Effector CD8-positive, alpha-beta T cell (primary cell): ENCODE data around the gene PIP5KL1.

Experiments
- DNase-seq: peaks from one replicate; lab custom pipeline; 2025; lab: John Stamatoyannopoulos, UW

PIP5KL1 gene

GRCh38 chr9:127949827-127950512 is 19.4 kb upstream of the PIP5KL1 start:
- no peak for DNase-seq

GRCh38 chr9:127947841-127948710 is 17.5 kb upstream of the PIP5KL1 start:
- no peak for DNase-seq

GRCh38 chr9:127946728-127947127 is 16.2 kb upstream of the PIP5KL1 start:
- DNase-seq, result no peak

DNA sequence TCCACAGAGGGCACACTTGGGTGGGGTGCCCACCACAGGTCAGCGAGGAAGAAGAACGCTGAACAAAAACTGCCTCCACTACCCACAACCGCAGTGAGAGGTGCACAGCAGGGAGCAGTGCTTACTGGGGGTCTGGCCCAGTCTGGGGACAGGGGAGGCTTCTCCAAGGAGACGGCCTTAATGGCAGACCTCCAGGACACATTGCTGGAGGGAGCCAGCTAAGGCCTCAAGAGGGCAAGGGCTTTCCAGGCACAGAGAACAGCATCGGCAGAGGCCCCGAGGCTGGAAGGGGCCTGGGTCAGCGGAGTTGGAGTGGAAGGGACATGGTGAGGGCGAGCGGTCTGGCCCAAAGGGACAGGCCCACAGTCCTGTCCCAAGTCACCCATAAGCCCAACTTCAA is 15.4 kb upstream of the PIP5KL1 start:
- no peak for DNase-seq

DNA sequence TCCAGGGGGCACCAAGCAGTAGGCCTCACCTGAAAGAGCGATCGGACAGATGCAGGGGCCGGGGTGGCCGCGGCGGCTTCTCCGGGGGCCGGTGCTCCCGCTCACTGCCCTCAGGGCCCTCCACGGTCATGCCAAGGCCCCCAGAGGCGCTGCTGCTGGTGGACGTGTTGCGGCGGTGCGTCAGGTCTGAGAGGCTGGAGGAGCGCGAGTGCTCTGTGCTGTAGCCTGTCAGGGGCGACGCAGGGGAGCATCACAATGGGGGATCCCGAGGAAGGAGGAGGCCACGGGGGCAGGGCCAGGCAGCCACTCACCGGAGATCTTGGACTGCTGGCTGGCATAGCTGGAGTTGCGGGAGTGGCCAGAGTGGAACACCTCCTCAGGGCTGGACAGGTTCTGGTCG is 14.8 kb upstream of the PIP5KL1 start:
- DNase-seq, result no peak

DNA sequence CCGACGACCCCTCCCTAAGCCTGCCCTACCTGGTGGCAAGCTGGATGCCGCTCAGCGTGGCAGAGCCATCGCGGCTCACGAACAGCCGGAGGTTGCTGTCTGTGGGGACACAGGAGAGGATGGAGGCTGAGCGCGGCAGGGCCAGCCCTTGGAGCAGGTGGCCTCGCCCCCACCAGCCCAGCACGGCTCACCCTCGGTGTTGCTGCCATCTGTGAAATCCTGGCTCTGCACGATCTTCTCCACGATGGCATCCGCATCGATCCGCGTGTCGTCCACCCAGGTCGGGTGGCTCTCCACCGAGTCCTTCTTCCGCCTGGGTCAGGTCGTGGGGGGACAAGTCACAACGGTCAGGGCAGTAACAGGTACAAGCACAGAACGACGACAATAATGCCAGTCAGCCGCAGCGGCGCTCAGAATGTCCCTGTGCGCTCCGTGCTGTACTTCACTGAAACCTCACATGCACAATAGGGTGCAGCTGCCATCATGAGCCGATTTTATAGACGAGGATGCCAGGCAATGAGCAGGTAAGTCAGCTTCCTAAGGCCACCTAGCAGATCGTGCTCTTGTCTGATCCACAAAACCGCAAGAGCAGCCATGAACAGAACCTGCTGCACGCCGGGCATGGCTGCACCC is 14.1 kb upstream of the PIP5KL1 start:
- no peak for DNase-seq

GRCh38 chr9:127943731-127944144 is 13.2 kb upstream of the PIP5KL1 start:
- peak; percentile 70 for DNase-seq

DNA sequence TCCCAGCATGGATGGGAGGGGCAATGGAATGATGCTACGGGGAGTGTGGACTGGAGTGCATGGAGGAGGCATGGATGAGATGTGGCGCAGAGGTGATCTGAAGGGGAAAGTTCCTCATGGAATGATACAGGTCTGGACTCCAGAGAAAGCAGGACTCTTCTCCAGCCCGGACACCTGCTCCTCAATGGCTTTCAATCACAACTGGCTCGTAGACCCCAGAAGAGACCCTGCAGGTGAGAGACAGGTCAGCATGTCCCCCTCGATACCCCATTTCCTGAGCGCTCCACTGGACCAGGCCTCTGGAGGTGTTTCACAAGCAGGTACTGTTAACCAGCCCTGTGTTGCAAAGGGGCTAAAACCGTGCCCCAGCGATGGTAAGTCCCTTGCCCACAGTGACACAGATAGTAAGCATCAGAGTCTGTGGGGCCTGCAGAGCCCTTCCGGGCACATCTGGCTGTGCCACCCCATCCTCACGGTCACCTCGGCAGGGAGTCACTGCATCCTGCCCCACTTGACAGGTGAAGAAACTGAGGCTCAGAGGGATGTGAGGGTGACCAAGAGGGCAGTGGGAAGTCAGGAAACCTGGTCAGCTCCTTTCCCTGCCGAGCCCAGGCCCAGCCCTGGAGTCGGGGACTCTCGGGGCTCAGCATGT is 12.6 kb upstream of the PIP5KL1 start:
- no peak for DNase-seq

- DNase-seq, result peak; percentile 32
These were observed 11.8 kb upstream of the PIP5KL1 start for GRCh38 chr9:127942216-127943010.

DNA sequence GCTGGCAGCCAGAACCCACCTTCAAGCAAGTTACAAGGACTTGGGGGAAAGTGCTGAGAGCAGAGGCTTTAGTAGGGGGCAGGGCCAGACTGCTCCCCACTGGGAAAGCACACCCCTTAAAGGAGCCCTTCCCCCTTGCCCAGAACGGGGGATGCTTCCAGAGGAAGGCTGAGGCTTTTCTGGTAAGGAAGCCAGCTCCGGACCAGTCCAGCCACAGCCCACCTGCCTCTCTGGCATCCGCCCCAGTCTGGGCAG is 11.3 kb upstream of the PIP5KL1 start:
- DNase-seq, result no peak

DNA sequence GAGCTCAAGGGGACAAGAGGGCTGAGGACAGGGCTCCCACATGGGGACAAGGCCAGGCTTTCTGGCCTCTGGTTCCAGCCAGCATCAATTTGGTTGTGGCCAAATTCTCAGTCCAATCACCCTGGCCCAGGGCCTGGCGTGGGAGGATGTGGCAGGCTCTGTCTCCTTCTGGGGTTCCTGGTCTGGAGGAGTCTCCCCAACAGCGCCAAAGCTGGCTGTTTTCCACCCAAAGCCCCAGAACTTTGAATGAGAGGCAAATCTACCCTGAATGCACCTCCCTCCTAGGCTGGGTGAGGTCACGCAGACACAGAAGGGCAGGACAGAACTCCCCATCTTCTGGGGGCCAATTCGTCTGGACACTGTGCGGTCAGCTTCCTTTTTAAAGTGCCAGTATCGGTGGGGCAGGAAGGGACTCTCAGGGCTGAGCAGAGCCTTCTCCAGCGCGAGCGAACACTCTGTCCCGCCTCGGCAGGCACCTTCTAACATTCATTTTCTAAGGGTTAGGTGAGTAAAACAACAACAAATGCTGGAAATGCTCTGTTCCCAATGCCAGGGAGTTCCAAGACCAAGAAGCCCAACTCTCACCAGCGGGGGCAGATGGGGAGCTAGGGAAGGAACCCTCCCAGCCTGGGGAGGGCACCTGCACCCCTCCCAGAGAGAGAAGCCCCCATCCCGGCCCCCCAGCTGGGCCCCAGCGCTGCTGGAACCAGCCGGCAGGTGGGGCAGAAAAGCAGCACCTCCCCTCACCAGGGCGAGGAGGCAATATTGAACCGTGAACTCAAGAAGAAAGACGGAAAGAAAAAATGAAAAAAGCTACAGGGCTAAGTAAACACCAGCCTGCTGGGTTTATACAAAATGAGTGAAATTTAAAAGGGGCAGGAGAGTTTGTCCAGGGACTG is 10.7 kb upstream of the PIP5KL1 start:
- no peak for DNase-seq

GRCh38 chr9:127940593-127940992 is 10.0 kb upstream of the PIP5KL1 start:
- DNase-seq, result no peak

GRCh38 chr9:127938298-127938690 is 7.7 kb upstream of the PIP5KL1 start:
- no peak for DNase-seq

- DNase-seq, result peak; percentile 72
These were observed 7.1 kb upstream of the PIP5KL1 start, which contains the start of gene DPM2 for GRCh38 chr9:127937388-127938297. TSS of gene DPM2 (minus strand) at chr9:127937854. CDS start at chr9:127937820, 34 bp downstream.

- DNase-seq, result no peak
These were observed 6.4 kb upstream of the PIP5KL1 start for GRCh38 chr9:127937056-127937387.

DNA sequence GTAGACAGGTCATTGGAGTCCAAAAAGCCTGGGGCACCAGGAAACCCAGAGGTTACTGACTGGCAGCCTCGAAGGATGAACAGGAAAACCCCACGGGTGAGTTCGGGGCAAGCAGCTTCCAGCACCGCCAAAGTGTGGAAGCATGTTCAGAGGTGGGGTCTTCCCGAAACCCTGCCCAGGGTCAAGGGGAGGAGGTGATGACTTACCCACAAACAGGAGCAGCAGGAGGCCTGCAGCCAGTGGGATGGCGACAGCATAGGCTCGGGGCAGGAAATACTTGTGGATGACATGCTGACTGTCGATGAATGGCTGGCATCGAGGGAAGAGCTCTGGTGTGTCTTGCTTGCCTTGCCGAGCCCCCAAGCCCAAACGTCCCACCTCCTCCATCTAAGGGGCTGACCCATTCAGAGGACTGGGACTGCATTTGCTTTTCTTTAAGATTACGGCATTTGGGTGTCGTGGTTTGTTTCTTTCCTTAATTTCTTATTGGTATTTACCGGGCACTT is 5.8 kb upstream of the PIP5KL1 start:
- no peak for DNase-seq

GRCh38 chr9:127935765-127936221 is 5.2 kb upstream of the PIP5KL1 start:
- DNase-seq, result no peak

DNA sequence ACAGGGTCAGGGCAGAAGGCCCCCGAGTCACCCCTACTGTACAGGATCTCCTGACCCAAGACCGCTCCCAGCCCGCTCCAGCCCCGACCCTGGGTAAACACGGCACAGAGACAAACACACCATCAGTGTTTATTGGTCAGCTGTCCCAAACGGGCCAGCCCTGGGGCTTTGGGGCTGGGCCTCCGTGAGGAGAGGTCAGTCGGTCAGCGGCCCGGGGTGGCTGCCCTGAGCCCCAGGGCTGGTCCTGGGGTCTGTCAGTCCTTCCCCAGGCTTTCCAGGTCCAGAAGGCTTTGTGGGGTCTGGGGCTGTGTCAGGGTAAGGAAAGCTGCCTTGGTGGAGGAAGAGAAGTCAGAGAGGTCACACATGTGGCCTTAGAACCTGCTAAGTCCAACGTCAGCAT is 4.4 kb upstream of the PIP5KL1 start:
- DNase-seq, result no peak

DNA sequence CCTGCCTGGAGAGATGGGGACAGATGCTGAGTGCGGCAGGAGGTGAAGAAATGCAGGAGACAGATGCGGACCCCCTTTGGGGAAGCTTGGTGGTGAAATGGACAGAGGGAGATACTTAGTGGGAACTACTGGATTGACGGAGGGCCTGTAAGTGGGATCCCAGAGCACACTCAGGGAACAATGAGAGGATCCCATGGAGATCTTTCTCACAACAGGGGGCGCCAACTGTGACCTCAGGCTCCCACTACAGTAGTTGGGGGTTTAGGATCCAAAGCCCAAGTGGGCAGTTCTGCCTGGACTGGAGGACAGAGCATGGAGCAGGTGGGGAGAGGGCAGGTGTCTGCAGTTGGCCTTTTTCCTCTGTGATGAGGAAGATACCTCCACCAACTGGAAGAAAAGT is 3.7 kb upstream of the PIP5KL1 start:
- no peak for DNase-seq
